ENCODE results near the gene PTOV1. TPM values are rescaled to one million over a fixed set of nuclear protein-coding genes. Genes with fewer than 3 reads are reported as not detected.

The PTOV1 gene
- total and polyA plus RNA-seq, 2 of the 13 experiments (the other 11 are each of a cell fraction or from before 2014, with no cell fraction given) = 63.5 to 68.5 TPM

DNA sequence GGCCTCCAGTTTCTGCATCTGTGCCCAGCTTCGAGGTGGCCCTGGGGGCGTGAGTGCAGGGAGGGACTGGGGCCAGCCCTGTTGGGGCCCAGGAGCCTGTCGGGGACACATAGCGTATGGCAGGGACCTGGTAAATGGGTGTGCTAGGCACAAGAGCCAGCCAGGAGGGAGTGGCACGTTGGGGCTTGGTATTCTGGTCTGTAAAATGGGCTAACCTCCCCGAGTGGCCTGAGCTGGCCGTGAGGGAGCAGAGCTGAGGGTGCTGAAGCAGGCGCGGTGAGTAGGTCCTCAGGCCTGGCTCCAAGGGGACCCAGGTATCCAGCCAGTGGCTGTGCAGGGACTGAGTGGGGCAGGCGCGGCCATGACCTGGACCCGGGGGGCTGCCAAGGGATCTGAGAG is 4.3 kb downstream of the PTOV1 start:
- ATAC-seq = no peak
- no peak for DNase-seq (ENCODE audit: low spot score)
- Histone ChIP-seq H3K4me2 (ENCODE audit: low read depth, low read length) (no peak overlapping the region), H4K20me1 (ENCODE audit: insufficient read depth, low read length) (peaks cover 23% of the 10 kb centered on the region), H3K9me3 (ENCODE audit: low read length) (no peaks in the 10 kb centered on the region), H3K79me2 (ENCODE audit: insufficient read depth, low read length) (peaks cover 24% of the 10 kb centered on the region), H3K9ac (ENCODE audit: insufficient read depth, low read depth, low read length) (no peak overlapping the region), H2AFZ (ENCODE audit: low read length) (no peak overlapping the region), H3K27ac (ENCODE audit: extremely low read length, insufficient read depth, low read length) (no peak overlapping the region), H3K4me1 (ENCODE audit: insufficient read depth, low read length) (peaks cover 21% of the 10 kb centered on the region), H3K36me3 (replicated peaks in 1 of 2; ENCODE audit: control insufficient read depth in 1 of 2, insufficient read depth in 2 of 2, low read length in 2 of 2) (peaks cover 37 to 57% of the 10 kb centered on the region in 2 experiments; a peak in 4 of 5 replicates), H3K4me3 (replicated peaks in 1 of 3; ENCODE audit: insufficient read depth in 1 of 3, low read depth in 2 of 3, low read length in 3 of 3) (no peak overlapping the region), H3K27me3 (ENCODE audit: control insufficient read depth in 1 of 2, insufficient read depth in 2 of 2, low read length in 2 of 2) (no peaks in the 10 kb centered on the region; a peak in 1 of 5 replicates)
- FAIRE-seq = no peak
- POLR2A ChIA-PET = no interaction called here
- intact Hi-C loops (cut with micrococcal nuclease; ENCODE audit: unreplicated experiment) = no loop called here
- in situ Hi-C loops (cut with HindIII; ENCODE audit: extremely low pct_ligation_motif_present, low pct_unique_long_range_greater_than_20kb) = no loop called here
- CTCF ChIA-PET (ENCODE audit: low intra/inter-chr PET ratio, low total read pairs) = no interaction called here
- TF ChIP-seq SP1 (IDR thresholded peaks at IDR 0.05) (no peak), SP1 (CRISPR knock-in tag; IDR thresholded peaks at IDR 0.05) (no peak), ZNF629 (CRISPR knock-in tag; conservative IDR thresholded peaks at IDR 0.05) (peak; percentile 74), AGO2 (optimal IDR thresholded peaks at IDR 0.05; ENCODE audit: low read depth, low read length) (peak; percentile 84), AGO1 (IDR thresholded peaks at IDR 0.05; ENCODE audit: low read depth, low read length, poor library complexity, severe bottlenecking) (peak; percentile 9), POLR2AphosphoS5 (IDR thresholded peaks at IDR 0.05; ENCODE audit: low read depth, low read length) (peak; percentile 23; the same call in 1 of the 2 replicates), ZFP62 (CRISPR knock-in tag; IDR thresholded peaks at IDR 0.05) (no peak)
- 98% methylated on average over 10 of the region's 12 CpGs for WGBS (ENCODE audit: low lambda C conversion rate)
- BruUV-seq (replicated peaks) = no TSS peak

DNA sequence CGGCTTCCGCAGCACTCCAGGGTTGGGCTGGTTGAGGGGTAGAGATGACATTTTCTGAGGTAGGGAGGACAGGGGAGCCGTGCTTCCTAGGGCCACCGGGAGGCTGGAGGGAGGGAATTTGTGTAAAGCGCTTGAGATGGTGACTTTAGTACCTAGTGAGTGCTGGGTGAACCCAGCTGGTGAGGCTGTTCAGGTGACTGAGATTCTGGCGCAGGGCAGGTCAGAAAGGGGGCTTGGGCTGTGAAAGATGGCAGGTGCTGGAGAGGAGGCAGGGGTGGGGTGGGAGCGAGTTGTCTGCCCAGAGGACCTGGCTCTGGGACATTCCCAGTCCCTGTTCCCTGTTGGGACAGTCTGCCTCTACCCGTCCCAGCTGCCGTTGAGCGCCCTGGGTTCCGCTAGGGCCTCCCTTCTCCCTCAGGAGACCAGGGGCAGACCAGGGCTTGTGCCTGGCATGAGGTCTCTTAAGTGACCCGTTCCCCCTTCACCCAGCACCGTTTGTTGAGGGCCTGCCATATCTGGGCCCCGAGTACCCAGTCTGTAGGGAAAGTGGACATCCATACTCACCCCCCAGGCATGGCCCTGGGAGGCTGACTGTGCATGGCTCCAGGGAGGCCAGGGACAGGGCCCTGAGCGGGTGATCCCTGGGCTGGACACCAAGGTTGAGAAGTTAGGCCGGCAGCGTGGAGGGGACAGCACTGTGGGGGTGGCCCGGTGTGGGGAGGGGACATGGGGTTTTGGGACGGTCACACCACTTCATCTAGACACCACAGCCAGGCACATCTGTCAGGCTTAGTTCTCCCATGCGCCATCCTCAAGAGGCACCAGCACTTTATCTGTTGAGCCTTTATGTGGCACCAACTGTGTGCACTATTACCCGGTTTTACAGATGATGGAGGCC is 5.0 kb downstream of the PTOV1 start:
- peaks cover 24% of the 10 kb centered on the region for H3K79me2 ChIP-seq (ENCODE audit: insufficient read depth, low read length)
- no peaks in the 10 kb centered on the region; a peak in 1 of 5 replicates for H3K27me3 ChIP-seq (ENCODE audit: control insufficient read depth in 1 of 2, insufficient read depth in 2 of 2, low read length in 2 of 2)
- ATAC-seq = no peak
- H4K20me1 ChIP-seq (ENCODE audit: insufficient read depth, low read length) = peaks cover 23% of the 10 kb centered on the region
- intact Hi-C loops (cut with micrococcal nuclease; ENCODE audit: unreplicated experiment) (no loop called here), in situ Hi-C loops (cut with HindIII; ENCODE audit: extremely low pct_ligation_motif_present, low pct_unique_long_range_greater_than_20kb) (no loop called here)
- no peak for DNase-seq (ENCODE audit: low spot score)
- peaks cover 21% of the 10 kb centered on the region for H3K4me1 ChIP-seq (ENCODE audit: insufficient read depth, low read length)
- no peak overlapping the region for H3K4me2 ChIP-seq (ENCODE audit: low read depth, low read length)
- H3K9ac ChIP-seq (ENCODE audit: insufficient read depth, low read depth, low read length) = no peak overlapping the region
- no TSS peak for BruUV-seq (replicated peaks)
- H3K27ac ChIP-seq (ENCODE audit: extremely low read length, insufficient read depth, low read length) = no peak overlapping the region
- peaks cover 37 to 64% of the 10 kb centered on the region in 2 experiments; a peak in 4 of 5 replicates for H3K36me3 ChIP-seq (replicated peaks in 1 of 2; ENCODE audit: control insufficient read depth in 1 of 2, insufficient read depth in 2 of 2, low read length in 2 of 2)
- FAIRE-seq = no peak
- no peak overlapping the region for H2AFZ ChIP-seq (ENCODE audit: low read length)
- WGBS (ENCODE audit: low lambda C conversion rate) = over 99% methylated on average over 16 of the region's 21 CpGs
- no peak overlapping the region for H3K4me3 ChIP-seq (replicated peaks in 1 of 3; ENCODE audit: insufficient read depth in 1 of 3, low read depth in 2 of 3, low read length in 3 of 3)
- no peaks in the 10 kb centered on the region for H3K9me3 ChIP-seq (ENCODE audit: low read length)
- CTCF ChIA-PET (ENCODE audit: low intra/inter-chr PET ratio, low total read pairs) = no interaction called here
- POLR2A ChIA-PET = no interaction called here
- no peak for TF ChIP-seq EHMT2 (IDR thresholded peaks at IDR 0.05; ENCODE audit: borderline replicate concordance, low read depth, low read length)
- TF ChIP-seq CHD4 (IDR thresholded peaks at IDR 0.05; ENCODE audit: borderline replicate concordance, low read length) = no peak
- no peak for TF ChIP-seq HNRNPK (IDR thresholded peaks at IDR 0.05; ENCODE audit: low read depth, low read length, poor library complexity, severe bottlenecking)
- TF ChIP-seq POLR2A (IDR thresholded peaks at IDR 0.05; ENCODE audit: insufficient read depth in 1 of 2, low read depth in 2 of 2, low read length in 2 of 2) = 0 out of 4 replicates have a peak, but pooled peaks of 1 of the 2 experiments have one; percentile 30
- TF ChIP-seq JUND (CRISPR knock-in tag; IDR thresholded peaks at IDR 0.05) = no peak
- TF ChIP-seq ZNF703 (CRISPR knock-in tag; IDR thresholded peaks at IDR 0.05; ENCODE audit: borderline replicate concordance) = no peak
- TF ChIP-seq, protein P1, sequence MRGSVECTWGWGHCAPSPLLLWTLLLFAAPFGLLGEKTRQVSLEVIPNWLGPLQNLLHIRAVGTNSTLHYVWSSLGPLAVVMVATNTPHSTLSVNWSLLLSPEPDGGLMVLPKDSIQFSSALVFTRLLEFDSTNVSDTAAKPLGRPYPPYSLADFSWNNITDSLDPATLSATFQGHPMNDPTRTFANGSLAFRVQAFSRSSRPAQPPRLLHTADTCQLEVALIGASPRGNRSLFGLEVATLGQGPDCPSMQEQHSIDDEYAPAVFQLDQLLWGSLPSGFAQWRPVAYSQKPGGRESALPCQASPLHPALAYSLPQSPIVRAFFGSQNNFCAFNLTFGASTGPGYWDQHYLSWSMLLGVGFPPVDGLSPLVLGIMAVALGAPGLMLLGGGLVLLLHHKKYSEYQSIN (CRISPR knock-in tag; IDR thresholded peaks at IDR 0.05; ENCODE audit: borderline replicate concordance) = no peak
- TF ChIP-seq MEIS1 (CRISPR knock-in tag; IDR thresholded peaks at IDR 0.05; ENCODE audit: borderline replicate concordance) = no peak
- no peak for TF ChIP-seq ZNF788 (CRISPR knock-in tag; IDR thresholded peaks at IDR 0.05; ENCODE audit: borderline replicate concordance)
- TF ChIP-seq, protein P2, sequence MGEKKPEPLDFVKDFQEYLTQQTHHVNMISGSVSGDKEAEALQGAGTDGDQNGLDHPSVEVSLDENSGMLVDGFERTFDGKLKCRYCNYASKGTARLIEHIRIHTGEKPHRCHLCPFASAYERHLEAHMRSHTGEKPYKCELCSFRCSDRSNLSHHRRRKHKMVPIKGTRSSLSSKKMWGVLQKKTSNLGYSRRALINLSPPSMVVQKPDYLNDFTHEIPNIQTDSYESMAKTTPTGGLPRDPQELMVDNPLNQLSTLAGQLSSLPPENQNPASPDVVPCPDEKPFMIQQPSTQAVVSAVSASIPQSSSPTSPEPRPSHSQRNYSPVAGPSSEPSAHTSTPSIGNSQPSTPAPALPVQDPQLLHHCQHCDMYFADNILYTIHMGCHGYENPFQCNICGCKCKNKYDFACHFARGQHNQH (CRISPR knock-in tag; IDR thresholded peaks at IDR 0.05) = no peak

All from HepG2 (cell line).